Osteoblast (primary cell): Measurements from ENCODE around the gene LYPLAL1. TPM values are rescaled to one million over a fixed set of nuclear protein-coding genes. Genes with fewer than 3 reads are reported as not detected.

Experiments used
- DNase-seq: peaks from one replicate; pipeline ENCODE4 v3.0.0; 2011; ENCODE audit warnings: low spot score, mixed read lengths; ENCODE audit not compliant: insufficient read length; ENCODE audit errors: missing footprints
- H2AFZ ChIP-seq: 2 replicates; pipeline ENCODE4 v1.6.0; 2011; ENCODE audit warnings: mild to moderate bottlenecking, low read length
- H3K27ac ChIP-seq: 2 replicates; pipeline ENCODE4 v1.5.1; 2011; ENCODE audit warnings: mild to moderate bottlenecking, low read depth, low read length, moderate library complexity
- H3K27me3 ChIP-seq: 2 replicates; pipeline ENCODE4 v1.6.0; 2012; ENCODE audit warnings: mild to moderate bottlenecking, control low read depth, inconsistent platforms, low read length, moderate library complexity; ENCODE audit not compliant: insufficient read depth
- H3K36me3 ChIP-seq: 2 replicates; pipeline ENCODE4 v1.5.1; 2011; ENCODE audit warnings: mild to moderate bottlenecking, low read length, control low read depth, moderate library complexity; ENCODE audit not compliant: insufficient read depth
- H3K4me1 ChIP-seq: 2 replicates; pipeline ENCODE4 v1.5.1; 2011; ENCODE audit warnings: mild to moderate bottlenecking, low read length, control low read depth, moderate library complexity; ENCODE audit not compliant: insufficient read depth
- H3K4me2 ChIP-seq: 2 replicates; pipeline ENCODE4 v1.6.0; 2011; ENCODE audit warnings: mild to moderate bottlenecking, low read length; ENCODE audit not compliant: insufficient read depth
- H3K4me3 ChIP-seq: fragments of 200-600 bp; sonication (generic); 3 replicates; pipeline ENCODE4 v1.5.1; 2012; ENCODE audit warnings: mild to moderate bottlenecking, low read length, inconsistent platforms; ENCODE audit not compliant: insufficient read depth
- H3K79me2 ChIP-seq: 2 replicates; pipeline ENCODE4 v1.6.0; 2012; ENCODE audit warnings: mild to moderate bottlenecking, low read length, control low read depth, inconsistent platforms; ENCODE audit not compliant: insufficient read depth
- H3K9me3 ChIP-seq: 2 replicates; pipeline ENCODE4 v1.5.1; 2011; ENCODE audit warnings: low read depth, low read length, control low read depth
- H4K20me1 ChIP-seq: 2 replicates; pipeline ENCODE4 v1.6.0; 2012; ENCODE audit warnings: mild to moderate bottlenecking, low read length, control low read depth; ENCODE audit not compliant: insufficient read depth
- CTCF ChIP-seq: IDR thresholded peaks from 2 replicates; pipeline ENCODE4 v1.5.1; 2011; ENCODE audit warnings: mild to moderate bottlenecking, low read depth, low read length, moderate library complexity; ENCODE audit errors: extremely low read depth
- total RNA-seq: library from RNA; depleted of rRNA; stranded (reverse); fragments of >200 nt; gene quantifications from 2 replicates; pipeline ENCODE4 v1.2.3, GENCODE V29; 2012

The LYPLAL1 gene
- total RNA-seq, 1 donor = 33.7 TPM

DNA sequence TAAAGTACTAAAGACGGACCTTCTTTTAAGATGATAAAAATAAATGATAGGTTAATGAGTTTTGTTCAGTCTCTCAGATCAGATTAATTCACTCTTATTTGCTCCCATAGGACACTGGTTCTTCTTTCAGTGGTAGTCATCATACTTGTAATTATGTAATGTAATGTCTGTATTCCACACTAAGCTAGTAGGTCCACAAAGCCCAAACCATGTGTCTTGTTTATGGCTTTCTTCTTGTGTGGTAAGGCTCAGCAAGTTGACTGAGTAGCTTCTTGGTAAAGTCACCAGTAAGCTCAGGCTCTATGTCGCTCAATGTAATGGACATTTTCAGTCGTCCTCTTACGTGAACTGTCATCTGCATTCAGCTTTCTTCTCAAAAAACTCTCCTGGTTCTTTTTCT is 2.5 kb downstream of the LYPLAL1 start:
- Histone ChIP-seq H3K9me3 (no peaks in the 10 kb centered on the region), H2AFZ (no peak overlapping the region), H3K27me3 (no peaks in the 10 kb centered on the region), H3K4me1 (peaks cover 15% of the 10 kb centered on the region), H3K36me3 (no peaks in the 10 kb centered on the region), H3K4me3 (no peak overlapping the region), H3K27ac (no peak overlapping the region), H3K4me2 (no peak overlapping the region), H3K79me2 (peaks cover 49% of the 10 kb centered on the region), H4K20me1 (no peaks in the 10 kb centered on the region)
- DNase-seq = no peak
- no peak for TF ChIP-seq CTCF

GRCh38 chr1:219177363-219177762 is 3.7 kb downstream of the LYPLAL1 start:
- no peaks in the 10 kb centered on the region for H3K27me3 ChIP-seq
- peaks cover 15% of the 10 kb centered on the region for H3K4me1 ChIP-seq
- DNase-seq = no peak
- no peak for TF ChIP-seq CTCF
- no peaks in the 10 kb centered on the region for H4K20me1 ChIP-seq
- H3K4me3 ChIP-seq = no peak overlapping the region
- no peak overlapping the region for H3K4me2 ChIP-seq
- H3K27ac ChIP-seq = no peak overlapping the region
- H3K9me3 ChIP-seq = no peaks in the 10 kb centered on the region
- peaks cover 3% of the 10 kb centered on the region for H3K36me3 ChIP-seq
- H2AFZ ChIP-seq = no peak overlapping the region
- peaks cover 55% of the 10 kb centered on the region for H3K79me2 ChIP-seq

- H3K27me3 ChIP-seq = no peaks in the 10 kb centered on the region
- no peak overlapping the region for H3K27ac ChIP-seq
- peaks cover 15% of the 10 kb centered on the region for H3K4me1 ChIP-seq
- H3K9me3 ChIP-seq = no peaks in the 10 kb centered on the region
- H3K79me2 ChIP-seq = peaks cover 60% of the 10 kb centered on the region
- no peak overlapping the region for H3K4me2 ChIP-seq
- DNase-seq = no peak
- TF ChIP-seq CTCF = no peak
- no peak overlapping the region for H3K4me3 ChIP-seq
- H4K20me1 ChIP-seq = no peaks in the 10 kb centered on the region
- H2AFZ ChIP-seq = no peak overlapping the region
- peaks cover 5% of the 10 kb centered on the region for H3K36me3 ChIP-seq
These were observed 4.3 kb downstream of the LYPLAL1 start for GRCh38 chr1:219177940-219178339.

- no peak overlapping the region for H3K4me2 ChIP-seq
- peaks cover 6% of the 10 kb centered on the region for H3K36me3 ChIP-seq
- no peak overlapping the region for H3K4me3 ChIP-seq
- peaks cover 13% of the 10 kb centered on the region for H3K4me1 ChIP-seq
- H3K27me3 ChIP-seq = no peaks in the 10 kb centered on the region
- H3K27ac ChIP-seq = no peak overlapping the region
- peaks cover 66% of the 10 kb centered on the region for H3K79me2 ChIP-seq
- DNase-seq = no peak
- H2AFZ ChIP-seq = no peak overlapping the region
- no peaks in the 10 kb centered on the region for H4K20me1 ChIP-seq
- no peak for TF ChIP-seq CTCF
- no peaks in the 10 kb centered on the region for H3K9me3 ChIP-seq
These were observed 5.6 kb downstream of the LYPLAL1 start for GRCh38 chr1:219179293-219179692.
